ENCODE data around the gene CASZ1. TPM values are rescaled to one million over a fixed set of nuclear protein-coding genes. Genes with fewer than 3 reads are reported as not detected.

CASZ1 gene
- total RNA-seq, 2 donors from 2014 or later = 44.3 to 50.3 TPM

DNA sequence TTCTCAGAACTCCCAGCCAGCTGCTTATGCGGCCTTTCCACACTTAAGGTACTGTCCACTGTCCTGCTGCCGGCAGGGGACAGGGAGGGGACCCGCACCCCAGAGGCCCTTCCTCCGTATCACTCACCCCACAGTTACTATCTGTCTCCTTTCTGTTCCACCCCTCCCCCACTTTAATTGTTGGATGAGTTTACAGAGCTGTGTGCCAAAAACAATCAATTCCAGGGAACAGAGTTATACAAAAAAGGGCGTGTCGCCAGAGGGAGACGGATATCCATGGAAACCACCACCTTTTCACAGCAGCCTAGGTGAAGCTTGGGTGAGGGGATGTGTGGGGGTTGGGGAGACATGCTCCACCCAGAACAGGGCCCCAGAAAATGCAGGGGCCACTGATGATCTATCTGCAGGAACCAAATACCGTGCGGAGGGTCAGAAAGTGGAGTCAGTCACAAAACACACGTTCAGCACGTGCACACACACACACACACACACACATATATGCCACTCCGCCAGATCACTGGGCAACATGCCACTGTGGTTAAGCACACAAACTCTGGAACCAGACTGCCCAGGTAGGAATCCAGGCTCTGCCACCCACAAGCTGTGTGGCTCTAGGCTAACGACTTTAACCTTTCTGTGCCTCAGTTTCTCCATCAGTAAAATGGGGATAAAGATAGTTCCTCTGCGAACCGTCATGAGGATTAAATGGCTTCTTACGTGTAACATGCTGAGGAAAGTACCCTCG is 30.5 kb downstream of the CASZ1 start:
- Histone ChIP-seq H3K9me3 (no peaks in the 10 kb centered on the region), H3K36me3 (no peaks in the 10 kb centered on the region), H3K4me3 (no peak overlapping the region), H3K27me3 (no peaks in the 10 kb centered on the region), H3K27ac (peak overlapping the region; percentile 43 to 48), H3K4me1 (peaks cover 0 to 65% of the 10 kb centered on the region in 2 donors)
- TF ChIP-seq, protein P1, sequence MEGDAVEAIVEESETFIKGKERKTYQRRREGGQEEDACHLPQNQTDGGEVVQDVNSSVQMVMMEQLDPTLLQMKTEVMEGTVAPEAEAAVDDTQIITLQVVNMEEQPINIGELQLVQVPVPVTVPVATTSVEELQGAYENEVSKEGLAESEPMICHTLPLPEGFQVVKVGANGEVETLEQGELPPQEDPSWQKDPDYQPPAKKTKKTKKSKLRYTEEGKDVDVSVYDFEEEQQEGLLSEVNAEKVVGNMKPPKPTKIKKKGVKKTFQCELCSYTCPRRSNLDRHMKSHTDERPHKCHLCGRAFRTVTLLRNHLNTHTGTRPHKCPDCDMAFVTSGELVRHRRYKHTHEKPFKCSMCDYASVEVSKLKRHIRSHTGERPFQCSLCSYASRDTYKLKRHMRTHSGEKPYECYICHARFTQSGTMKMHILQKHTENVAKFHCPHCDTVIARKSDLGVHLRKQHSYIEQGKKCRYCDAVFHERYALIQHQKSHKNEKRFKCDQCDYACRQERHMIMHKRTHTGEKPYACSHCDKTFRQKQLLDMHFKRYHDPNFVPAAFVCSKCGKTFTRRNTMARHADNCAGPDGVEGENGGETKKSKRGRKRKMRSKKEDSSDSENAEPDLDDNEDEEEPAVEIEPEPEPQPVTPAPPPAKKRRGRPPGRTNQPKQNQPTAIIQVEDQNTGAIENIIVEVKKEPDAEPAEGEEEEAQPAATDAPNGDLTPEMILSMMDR (IDR thresholded peaks at IDR 0.05) = no peak
- no peak for DNase-seq (ENCODE audit: low spot score)

- Histone ChIP-seq H3K27ac (peak overlapping the region; percentile 43 to 48), H3K4me1 (peaks cover 0 to 71% of the 10 kb centered on the region in 2 donors), H3K27me3 (no peaks in the 10 kb centered on the region), H3K36me3 (no peaks in the 10 kb centered on the region), H3K4me3 (no peak overlapping the region), H3K9me3 (no peaks in the 10 kb centered on the region)
- DNase-seq (ENCODE audit: low spot score) = no peak
- TF ChIP-seq, protein P1 (IDR thresholded peaks at IDR 0.05) = no peak
Measured at GRCh38 chr1:10765304-10765703, 31.1 kb downstream of the CASZ1 start.

DNA sequence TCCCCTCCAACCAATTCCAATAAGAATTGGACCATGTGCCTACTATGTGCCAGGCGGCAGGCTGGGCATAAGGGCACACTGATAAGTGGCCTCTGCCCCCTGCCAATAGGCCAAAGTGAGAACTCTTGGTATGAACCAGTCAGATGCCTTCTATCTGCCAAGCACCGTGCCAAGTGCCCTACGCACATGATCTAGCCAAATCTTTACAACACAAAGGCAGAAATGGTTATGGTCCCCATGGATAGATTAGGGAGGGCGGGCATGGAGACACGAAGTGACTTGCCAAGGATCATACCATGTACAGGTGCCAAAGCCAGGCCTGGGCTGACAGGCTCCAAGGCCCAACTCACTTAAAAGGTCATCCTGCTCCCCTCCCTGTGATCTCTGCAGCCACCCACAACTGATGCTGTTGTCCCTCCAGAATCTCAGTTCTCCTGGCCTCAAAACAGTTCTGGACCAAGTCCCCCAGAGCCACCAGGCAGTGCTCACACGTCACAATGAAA is 32.1 kb downstream of the CASZ1 start:
- DNase-seq (ENCODE audit: low spot score) = no peak
- Histone ChIP-seq H3K9me3 (no peaks in the 10 kb centered on the region), H3K4me3 (no peak overlapping the region), H3K27ac (peak overlapping the region; percentile 43 to 48), H3K27me3 (no peaks in the 10 kb centered on the region), H3K36me3 (no peaks in the 10 kb centered on the region), H3K4me1 (peaks cover 0 to 73% of the 10 kb centered on the region in 2 donors)
- TF ChIP-seq, protein P1 (IDR thresholded peaks at IDR 0.05) = no peak

DNA sequence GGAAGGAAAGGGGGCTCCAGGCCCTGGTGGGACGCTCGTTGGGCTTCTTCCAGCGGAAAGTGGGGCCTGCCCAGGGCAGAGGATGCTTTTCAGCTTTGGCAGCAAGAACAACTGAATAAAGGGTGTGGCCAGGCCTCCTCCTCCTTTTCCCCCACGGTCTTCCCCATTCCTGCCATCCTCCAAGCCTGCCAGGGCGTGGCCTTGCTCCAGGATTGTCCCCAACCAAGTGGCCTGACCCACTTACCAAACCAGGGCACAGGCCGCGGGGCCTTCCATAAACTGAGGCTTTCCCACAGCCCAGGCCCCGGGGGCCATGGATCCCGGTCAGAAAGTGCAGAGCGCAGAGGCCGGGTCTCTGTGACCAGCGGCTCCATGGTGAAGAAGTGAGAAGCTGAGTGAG is 33.6 kb downstream of the CASZ1 start:
- Histone ChIP-seq H3K27me3 (no peaks in the 10 kb centered on the region), H3K36me3 (no peaks in the 10 kb centered on the region), H3K9me3 (no peaks in the 10 kb centered on the region), H3K4me1 (peaks cover 0 to 75% of the 10 kb centered on the region in 2 donors), H3K4me3 (no peak overlapping the region), H3K27ac (peak overlapping the region; percentile 51 to 58)
- TF ChIP-seq, protein P1 (IDR thresholded peaks at IDR 0.05) = no peak
- DNase-seq (ENCODE audit: low spot score) = no peak

DNA sequence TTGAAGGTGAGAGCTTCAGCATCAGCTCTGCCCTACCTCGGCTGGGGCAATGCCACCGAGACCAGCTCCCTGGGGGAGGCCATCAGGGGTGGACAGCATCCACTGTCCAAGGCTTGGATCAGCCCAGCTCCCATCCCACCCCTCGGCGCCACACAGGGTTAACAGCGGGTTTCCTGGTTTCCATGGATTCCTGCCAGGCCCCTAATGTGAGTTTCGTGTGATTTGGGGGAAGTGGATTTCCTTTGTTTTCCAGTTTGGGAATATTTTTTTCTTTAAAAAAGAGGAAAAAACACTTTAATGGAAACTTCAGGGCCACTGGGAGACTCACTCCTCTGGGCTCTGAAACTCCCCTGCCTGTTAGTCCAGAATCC is 34.3 kb downstream of the CASZ1 start:
- DNase-seq (ENCODE audit: low spot score) = no peak
- Histone ChIP-seq H3K4me3 (peak overlapping the region in 1 of 2 donors; percentile 2), H3K9me3 (no peaks in the 10 kb centered on the region), H3K27ac (peak overlapping the region; percentile 51 to 58), H3K36me3 (no peaks in the 10 kb centered on the region), H3K27me3 (no peaks in the 10 kb centered on the region), H3K4me1 (peaks cover 0 to 78% of the 10 kb centered on the region in 2 donors)
- TF ChIP-seq, protein P1 (IDR thresholded peaks at IDR 0.05) = no peak
